H1 (cell line): ENCODE data around the gene FBXO45.

Source experiments
- CREB1 ChIP-seq: IDR thresholded peaks from 2 replicates; pipeline ENCODE4 v1.6.1; 2012; ENCODE audit warnings: inconsistent platforms
- SIN3A ChIP-seq, 2 experiments: IDR thresholded peaks in 1 of 2; conservative IDR thresholded peaks in 1 of 2; 2 replicates each; pipeline ENCODE4 v1.6.1; 2011 to 2012; ENCODE audit warnings: low read length in 2 of 2, improper control_type of control experiment in 1 of 2, low read depth in 1 of 2, mild to moderate bottlenecking in 1 of 2

DNA sequence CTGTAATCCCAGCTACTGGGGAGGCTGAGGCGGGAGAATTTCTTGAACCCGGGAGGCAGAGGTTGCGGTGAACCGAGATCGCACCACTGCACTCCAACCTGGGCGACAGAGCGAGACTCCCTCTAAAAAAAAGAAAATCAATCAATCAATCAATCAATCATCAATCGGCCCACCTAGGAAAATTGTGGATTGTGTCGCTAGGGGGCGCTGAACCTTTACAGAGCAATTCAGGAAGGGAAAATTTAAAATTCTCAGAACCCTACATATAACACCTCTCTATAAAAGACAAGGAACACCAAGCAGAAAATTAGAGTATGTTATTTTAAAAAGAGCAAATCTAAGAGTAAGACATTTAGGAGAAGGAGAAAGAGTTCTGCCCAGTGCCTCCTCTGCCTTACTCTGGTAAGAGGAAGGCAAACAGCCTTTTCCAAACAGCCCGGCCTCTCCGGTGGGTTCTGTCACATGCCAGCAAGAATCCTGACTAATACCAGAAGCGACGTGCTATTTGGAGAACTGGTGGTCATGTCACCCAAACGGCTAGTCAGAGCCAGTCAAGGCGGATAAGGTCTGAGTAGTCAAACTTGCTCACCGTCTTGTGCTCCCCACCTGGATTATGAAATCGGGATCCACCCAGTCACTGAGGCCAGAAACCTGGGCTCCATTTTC lies 31.0 kb upstream of the FBXO45 start:
- no peak for TF ChIP-seq SIN3A (conservative IDR thresholded peaks at IDR 0.05 in 1 of 2, IDR thresholded peaks at IDR 0.05 in 1 of 2; ENCODE audit: low read depth in 1 of 2, low read length in 2 of 2)
- TF ChIP-seq CREB1, result no peak
